GM12872 (cell line): Measurements from ENCODE around the gene BTBD10.

Experiments
- CTCF ChIP-seq: IDR thresholded peaks from 3 replicates; pipeline ENCODE4 v1.5.1; 2011; ENCODE audit warnings: low read depth, mild to moderate bottlenecking, low read length, moderate library complexity; ENCODE audit not compliant: insufficient read depth

BTBD10 gene

GRCh38 chr11:13440100-13440855 is 22.7 kb downstream of the BTBD10 start:
- TF ChIP-seq CTCF = no peak

- TF ChIP-seq CTCF = no peak
These were observed 24.7 kb downstream of the BTBD10 start for GRCh38 chr11:13438291-13438690.

- TF ChIP-seq CTCF = no peak
These were observed 28.5 kb downstream of the BTBD10 start for GRCh38 chr11:13434247-13435205.

- no peak for TF ChIP-seq CTCF
These were observed 29.6 kb downstream of the BTBD10 start for GRCh38 chr11:13433437-13433836.

- no peak for TF ChIP-seq CTCF
These were observed 33.2 kb downstream of the BTBD10 start for GRCh38 chr11:13429836-13430235.

GRCh38 chr11:13429288-13429687 is 33.7 kb downstream of the BTBD10 start:
- TF ChIP-seq CTCF = no peak

GRCh38 chr11:13427440-13427839 is 35.6 kb downstream of the BTBD10 start:
- TF ChIP-seq CTCF = no peak
